HFF-Myc (cell line): ENCODE measurements around the gene ATG4B.

ENCODE experiments used
- DNase-seq: peaks from one replicate; pipeline ENCODE4 v3.0.0-alpha.2; 2011; ENCODE audit warnings: low read depth; ENCODE audit errors: extremely low read depth
- H3K4me3 ChIP-seq: replicated peaks from 2 replicates; pipeline ENCODE4 v1.5.1; 2011; ENCODE audit warnings: low read depth, mild to moderate bottlenecking, control low read depth, low read length
- CTCF ChIP-seq: IDR thresholded peaks from 2 replicates; pipeline ENCODE4 v1.5.1; 2012; ENCODE audit warnings: mild to moderate bottlenecking, low read depth, low read length, control low read depth; ENCODE audit errors: missing control alignments

Gene ATG4B

GRCh38 chr2:241692448-241692847, 55.0 kb downstream of the ATG4B start:
- no peak for DNase-seq
- TF ChIP-seq CTCF, result no peak
- no peak overlapping the region for H3K4me3 ChIP-seq

- no peak overlapping the region for H3K4me3 ChIP-seq
- DNase-seq, result no peak
- TF ChIP-seq CTCF, result no peak
These were observed 58.2 kb downstream of the ATG4B start for GRCh38 chr2:241695651-241696050.

GRCh38 chr2:241701149-241701398, 63.6 kb downstream of the ATG4B start:
- DNase-seq, result peak; percentile 71
- H3K4me3 ChIP-seq, result peak overlapping the region; percentile 56
- TF ChIP-seq CTCF, result no peak

- DNase-seq, result no peak
- no peak for TF ChIP-seq CTCF
- H3K4me3 ChIP-seq, result peak within 1 kb of the TSS; percentile 56
These were observed 64.1 kb downstream of the ATG4B start, which contains the start of gene ING5 for GRCh38 chr2:241701399-241702154. TSS of gene ING5 (plus strand) at chr2:241702039. CDS start at chr2:241702066, 27 bp downstream.

GRCh38 chr2:241702155-241703031, 64.9 kb downstream of the ATG4B start:
- H3K4me3 ChIP-seq, result peak overlapping the region; percentile 56
- peak; percentile 22 for TF ChIP-seq CTCF
- DNase-seq, result no peak

GRCh38 chr2:241703032-241703604, 65.6 kb downstream of the ATG4B start:
- no peak for TF ChIP-seq CTCF
- no peak for DNase-seq
- peak overlapping the region; percentile 56 for H3K4me3 ChIP-seq
